Glutamatergic neuron (in vitro differentiated cells): Measurements from ENCODE around the gene EME1. TPM values are rescaled to one million over a fixed set of nuclear protein-coding genes. Genes with fewer than 3 reads are reported as not detected.
"Not testable (repeated sequence)": the region's sequence is repeated elsewhere in the genome, so short reads cannot be mapped to it uniquely, and the experiment has no call there.

ENCODE experiments used
- DNase-seq: peaks from one replicate; pipeline ENCODE4 v3.0.0; 2022
- H3K27ac Mint-ChIP-seq: one replicate; pipeline ENCODE4 v1.8.0; 2020; ENCODE audit warnings: mild to moderate bottlenecking, mixed read lengths, inconsistent platforms; ENCODE audit not compliant: unreplicated experiment
- H3K27me3 Mint-ChIP-seq: one replicate; pipeline ENCODE4 v1.8.0; 2020; ENCODE audit warnings: mild to moderate bottlenecking, moderate library complexity, mixed read lengths, inconsistent platforms; ENCODE audit not compliant: unreplicated experiment
- H3K36me3 Mint-ChIP-seq: one replicate; pipeline ENCODE4 v1.8.0; 2020; ENCODE audit warnings: mild to moderate bottlenecking, mixed read lengths, inconsistent platforms; ENCODE audit not compliant: unreplicated experiment
- H3K4me1 Mint-ChIP-seq: one replicate; pipeline ENCODE4 v1.8.0; 2020; ENCODE audit warnings: mild to moderate bottlenecking, low read depth, mixed read lengths, inconsistent platforms; ENCODE audit not compliant: unreplicated experiment
- H3K4me3 Mint-ChIP-seq: one replicate; pipeline ENCODE4 v1.8.0; 2020; ENCODE audit warnings: mild to moderate bottlenecking, mixed read lengths, inconsistent platforms; ENCODE audit not compliant: unreplicated experiment
- H3K9me3 Mint-ChIP-seq: one replicate; pipeline ENCODE4 v1.8.0; 2020; ENCODE audit warnings: mild to moderate bottlenecking, moderate library complexity, mixed read lengths, inconsistent platforms; ENCODE audit not compliant: unreplicated experiment
- CTCF ChIP-seq: fragments of 200-600 bp; sonication (generic); IDR thresholded peaks from one replicate; pipeline ENCODE4 v1.5.0; 2021; ENCODE audit not compliant: partially characterized antibody, unreplicated experiment
- total RNA-seq: library from RNA; stranded (reverse); fragmentation: NEBNext Ultra II Directional; extraction: Animal tissue kit (Norgen Biotek cat#: 25700); gene quantifications from one replicate; pipeline ENCODE4 v1.2.1, GENCODE V29; 2021; ENCODE audit not compliant: unreplicated experiment

Gene EME1
- total RNA-seq, 1 donor from 2014 or later: 4.7 TPM

- peaks cover 3% of the 10 kb centered on the region for H3K9me3 Mint-ChIP-seq
- H3K27me3 Mint-ChIP-seq: peaks cover 6% of the 10 kb centered on the region
- H3K36me3 Mint-ChIP-seq: no peaks in the 10 kb centered on the region
- DNase-seq: no peak
- peaks cover 10% of the 10 kb centered on the region for H3K4me1 Mint-ChIP-seq
- no peak overlapping the region for H3K4me3 Mint-ChIP-seq
- no peak for TF ChIP-seq CTCF
- H3K27ac Mint-ChIP-seq: no peak overlapping the region
These were observed 43.3 kb upstream of the EME1 start for GRCh38 chr17:50329716-50330115.

- DNase-seq: no peak
- H3K9me3 Mint-ChIP-seq: peaks cover 3% of the 10 kb centered on the region
- H3K27ac Mint-ChIP-seq: no peak overlapping the region
- H3K4me1 Mint-ChIP-seq: peaks cover 10% of the 10 kb centered on the region
- TF ChIP-seq CTCF: no peak
- H3K4me3 Mint-ChIP-seq: no peak overlapping the region
- no peaks in the 10 kb centered on the region for H3K36me3 Mint-ChIP-seq
- peaks cover 6% of the 10 kb centered on the region for H3K27me3 Mint-ChIP-seq
These were observed 42.8 kb upstream of the EME1 start for GRCh38 chr17:50330151-50330775.

GRCh38 chr17:50331085-50331791 is 41.8 kb upstream of the EME1 start:
- Mint-ChIP-seq H3K4me1 (peaks cover 10% of the 10 kb centered on the region), H3K4me3 (no peak overlapping the region), H3K36me3 (no peaks in the 10 kb centered on the region), H3K9me3 (no peaks in the 10 kb centered on the region), H3K27me3 (peaks cover 6% of the 10 kb centered on the region), H3K27ac (no peak overlapping the region)
- TF ChIP-seq CTCF: no peak
- DNase-seq: no peak

- no peaks in the 10 kb centered on the region for H3K36me3 Mint-ChIP-seq
- peak overlapping the region; percentile 4 for H3K4me3 Mint-ChIP-seq
- peaks cover 10% of the 10 kb centered on the region for H3K4me1 Mint-ChIP-seq
- DNase-seq: no peak
- peak overlapping the region; percentile 6 for H3K27ac Mint-ChIP-seq
- no peaks in the 10 kb centered on the region for H3K9me3 Mint-ChIP-seq
- no peak for TF ChIP-seq CTCF
- H3K27me3 Mint-ChIP-seq: peaks cover 5% of the 10 kb centered on the region
These were observed 40.8 kb upstream of the EME1 start for GRCh38 chr17:50332196-50332595.

GRCh38 chr17:50333291-50334057 is 39.6 kb upstream of the EME1 start:
- H3K27ac Mint-ChIP-seq, H3K4me1 Mint-ChIP-seq, H3K4me3 Mint-ChIP-seq, H3K27me3 Mint-ChIP-seq, H3K36me3 Mint-ChIP-seq, DNase-seq, H3K9me3 Mint-ChIP-seq: not testable (repeated sequence)
